K562 (cell line): Measurements from ENCODE around the gene TMEM120B. TPM values are rescaled to one million over a fixed set of nuclear protein-coding genes. Genes with fewer than 3 reads are reported as not detected.
A peak's percentile ranks its signal among the peaks of the same experiment; 100 is the strongest.

Experiments used
- ASH1L ChIP-seq: fragments of 450-650 bp; IDR thresholded peaks from 2 replicates; pipeline ENCODE4 v1.6.1; 2018; ENCODE audit warnings: borderline replicate concordance, mild to moderate bottlenecking, low read depth; ENCODE audit not compliant: partially characterized antibody
- BRD4 ChIP-seq: fragments of 200-600 bp; sonication (generic); IDR thresholded peaks from 2 replicates; pipeline ENCODE4 v1.6.1; 2017; ENCODE audit warnings: inconsistent platforms
- CHCHD3 ChIP-seq: fragments of 250-450 bp; sonication (Bioruptor Pico); IDR thresholded peaks from 2 replicates; pipeline ENCODE4 v2.1.2; 2022; ENCODE audit warnings: mild to moderate bottlenecking
- DMBX1 ChIP-seq: fragments of 250-450 bp; sonication (Bioruptor Pico); IDR thresholded peaks from 2 replicates; pipeline ENCODE4 v1.8.0; 2022; ENCODE audit warnings: inconsistent platforms, mild to moderate bottlenecking, moderate library complexity, borderline replicate concordance
- E2F1 ChIP-seq: sonication (generic); formaldehyde crosslinking; IDR thresholded peaks from 2 replicates; pipeline ENCODE4 v1.8.1; 2023; ENCODE audit warnings: mild to moderate bottlenecking, missing genetic modification reagents, moderate library complexity
- ELF1 ChIP-seq: fragments of 200-800 bp; sonication (Bioruptor generic); IDR thresholded peaks from 2 replicates; pipeline ENCODE4 v1.6.1; 2016; ENCODE audit warnings: missing genetic modification characterization, missing compliant biosample characterization
- ETV1 ChIP-seq: fragments of 450-650 bp; conservative IDR thresholded peaks from 2 replicates; pipeline ENCODE4 v1.6.1; 2016; ENCODE audit warnings: missing genetic modification characterization, control low read depth, low read depth, missing compliant biosample characterization
- EZH2 ChIP-seq: IDR thresholded peaks from 2 replicates; pipeline ENCODE4 v1.6.1; 2012; ENCODE audit warnings: low read depth, mild to moderate bottlenecking, inconsistent platforms, low read length, borderline replicate concordance
- FOXA1 ChIP-seq: fragments of 450-650 bp; IDR thresholded peaks from 2 replicates; pipeline ENCODE4 v1.6.1; 2016; ENCODE audit warnings: mild to moderate bottlenecking, borderline replicate concordance
- FOXJ2 ChIP-seq: fragments of 200-800 bp; sonication (Bioruptor generic); IDR thresholded peaks from 2 replicates; pipeline ENCODE4 v1.6.1; 2016; ENCODE audit warnings: missing genetic modification characterization, missing compliant biosample characterization
- FOXK1 ChIP-seq: sonication (generic); formaldehyde crosslinking; IDR thresholded peaks from 2 replicates; pipeline ENCODE4 v1.8.0; 2022; ENCODE audit warnings: missing genetic modification reagents, mild to moderate bottlenecking, borderline replicate concordance
- FOXM1 ChIP-seq, 2 experiments: fragments of 450-650 bp in 1 of 2; sonication (generic) in 1 of 2; formaldehyde crosslinking in 1 of 2; IDR thresholded peaks; 2 replicates each; pipeline versions ENCODE4 v1.6.1 to v1.9.0; 2017 to 2022; ENCODE audit warnings: low read depth in 2 of 2, mild to moderate bottlenecking in 2 of 2, missing genetic modification reagents in 1 of 2, moderate library complexity in 1 of 2
- HMG20A ChIP-seq: fragments of 450-650 bp; formaldehyde crosslinking; conservative IDR thresholded peaks from 2 replicates; pipeline ENCODE4 v1.4.0; 2020; ENCODE audit warnings: mild to moderate bottlenecking, mixed read lengths
- KDM1A ChIP-seq, 2 experiments: fragments of 450-650 bp; IDR thresholded peaks; 2 replicates each; pipeline ENCODE4 v1.6.1; 2016; ENCODE audit warnings: mild to moderate bottlenecking in 2 of 2
- KLF16 ChIP-seq: IDR thresholded peaks from 2 replicates; pipeline ENCODE4 v1.6.1; 2016; ENCODE audit warnings: antibody characterized with exemption
- MYBL2 ChIP-seq, 2 experiments: fragments of 450-650 bp in 1 of 2; sonication (generic) in 1 of 2; formaldehyde crosslinking in 1 of 2; IDR thresholded peaks; 2 replicates each; pipeline versions ENCODE4 v1.6.1 to v1.8.1; 2017 to 2022; ENCODE audit warnings: borderline replicate concordance in 1 of 2, inconsistent platforms in 1 of 2, low read depth in 1 of 2, mild to moderate bottlenecking in 1 of 2, missing genetic modification reagents in 1 of 2, moderate library complexity in 1 of 2
- NFE2 ChIP-seq: IDR thresholded peaks from 2 replicates; pipeline ENCODE4 v1.6.1; 2014; ENCODE audit warnings: antibody characterized with exemption, low read depth
- POLR2H ChIP-seq: IDR thresholded peaks from 2 replicates; pipeline ENCODE4 v1.6.1; 2016; ENCODE audit warnings: missing genetic modification characterization, low read depth, mild to moderate bottlenecking, control low read depth, missing compliant biosample characterization, moderate library complexity
- POU5F1 ChIP-seq: fragments of 150-350 bp; IDR thresholded peaks from 2 replicates; pipeline ENCODE4 v1.6.1; 2014; ENCODE audit warnings: borderline replicate concordance, low read length, low read depth, mild to moderate bottlenecking; ENCODE audit not compliant: partially characterized antibody
- SIN3A ChIP-seq, 2 experiments: fragments of 150-350 bp in 1 of 2; IDR thresholded peaks; 2 replicates each; pipeline ENCODE4 v1.6.1; 2011 to 2016; ENCODE audit warnings: borderline replicate concordance in 2 of 2, low read depth in 2 of 2, low read length in 2 of 2, mild to moderate bottlenecking in 2 of 2, moderate library complexity in 2 of 2; ENCODE audit not compliant: control insufficient read depth in 1 of 2
- SNRNP70 ChIP-seq: fragments of 200-400 bp; formaldehyde crosslinking; optimal IDR thresholded peaks from 2 replicates; pipeline ENCODE3; 2017; ENCODE audit warnings: low read depth, low read length
- SREBF1 ChIP-seq: fragments of 150-350 bp; IDR thresholded peaks from 2 replicates; pipeline ENCODE4 v1.6.1; 2014; ENCODE audit warnings: antibody characterized with exemption, low read depth, low read length, borderline replicate concordance
- TAF7 ChIP-seq: fragments of 450-650 bp; IDR thresholded peaks from 2 replicates; pipeline ENCODE4 v1.6.1; 2016; ENCODE audit warnings: missing genetic modification characterization, missing compliant biosample characterization
- USF2 ChIP-seq: sonication (generic); formaldehyde crosslinking; IDR thresholded peaks from 2 replicates; pipeline ENCODE4 v1.5.0; 2020; ENCODE audit warnings: missing genetic modification reagents
- WHSC1 ChIP-seq: IDR thresholded peaks from one replicate; pipeline ENCODE4 v1.6.1; 2012; ENCODE audit warnings: low read length, control low read depth, inconsistent platforms
- ZFX ChIP-seq: sonication (generic); formaldehyde crosslinking; IDR thresholded peaks from 2 replicates; pipeline ENCODE4 v1.8.0; 2022; ENCODE audit warnings: mild to moderate bottlenecking, missing genetic modification reagents, moderate library complexity
- ZNF197 ChIP-seq: fragments of 200-800 bp; sonication (Bioruptor generic); IDR thresholded peaks from 2 replicates; pipeline ENCODE4 v1.6.1; 2016; ENCODE audit warnings: low read depth, missing genetic modification characterization, missing compliant biosample characterization
- ZNF695 ChIP-seq: fragments of 450-650 bp; formaldehyde crosslinking; IDR thresholded peaks from 2 replicates; pipeline ENCODE4 v1.4.0; 2020; ENCODE audit warnings: mild to moderate bottlenecking, moderate library complexity
- polyA plus RNA-seq, 8 experiments: library from polyadenylated mRNA; depleted of rRNA in 4 of 8; stranded (reverse) in 5 of 8; unstranded in 3 of 8; fragments of >200 nt; fragmentation: Nextera tagmentation in 2 of 8; fragmentation: Illumina TruSeq in 1 of 8; extraction: Ambion mirVana in 2 of 8; extraction: Trizol in 1 of 8; gene quantifications; 2 replicates each; pipeline versions ENCODE4 v1.2.1 to v1.2.3, GENCODE V29; 2011 to 2014; ENCODE audit warnings: inconsistent platforms in 1 of 8, missing spikeins in 1 of 8
- total RNA-seq, 7 experiments: library from RNA; depleted of rRNA in 6 of 7; stranded (reverse); fragments of >200 nt in 6 of 7; fragmentation: Illumina TruSeq in 2 of 7; extraction: Trizol in 2 of 7; gene quantifications; 2 replicates each; pipeline versions ENCODE4 v1.2.1 to v1.2.3, GENCODE V29; 2011 to 2021; ENCODE audit warnings: low replicate concordance in 1 of 7

The TMEM120B gene
- total and polyA plus RNA-seq, 9 of the 15 experiments (the other 6 are each of a cell fraction or from before 2014, with no cell fraction given), result 1.7 to 18.6 (median 7.4) TPM

DNA sequence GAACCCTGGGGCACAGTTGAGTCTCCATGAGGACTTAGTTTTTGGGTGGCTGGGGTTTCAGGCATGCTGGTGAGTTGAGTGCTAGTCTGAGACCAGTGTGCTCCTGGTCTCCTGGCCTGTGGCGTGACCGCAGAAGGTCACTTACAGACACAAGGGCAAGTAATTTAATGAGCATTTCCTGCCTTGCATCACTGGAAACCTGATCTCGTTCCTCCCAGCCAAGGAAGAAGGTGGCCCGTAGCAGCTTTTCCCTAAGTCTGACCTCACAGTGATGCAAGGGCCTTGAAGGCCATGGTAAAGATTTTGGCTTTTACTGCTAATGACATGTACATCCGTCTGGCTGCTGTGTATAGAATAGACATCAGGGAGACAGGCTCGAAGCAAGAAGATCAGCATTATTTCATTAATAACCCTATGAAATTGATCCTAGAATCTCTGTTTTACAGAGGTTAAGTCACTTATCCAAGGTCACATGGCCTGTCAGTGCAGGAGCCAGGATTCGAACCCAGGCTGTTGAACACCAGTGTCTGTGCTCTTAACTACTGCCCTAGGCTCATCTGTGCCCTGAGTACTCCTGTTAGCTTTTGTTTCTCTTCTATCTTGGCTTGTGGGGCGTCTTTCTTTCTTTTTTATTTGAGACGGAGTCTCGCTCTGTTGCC lies 4.6 kb downstream of the TMEM120B start (continued):
- TF ChIP-seq ELF1 (tag) (peak; percentile 72; the same call in 1 of the 2 replicates), ZNF695 (no peak), EZH2 (no peak), SREBF1 (no peak), CHCHD3 (no peak), POU5F1 (no peak), ETV1 (tag) (peak; percentile 74; the same call in 1 of the 2 replicates), ASH1L (no peak), NFE2 (no peak), SIN3A (IDR thresholded peaks at IDR 0.05; ENCODE audit: borderline replicate concordance in 2 of 2, control insufficient read depth in 1 of 2, low read depth in 2 of 2, low read length in 2 of 2) (no peak), ZNF197 (CRISPR knock-in tag) (no peak), FOXA1 (no peak), DMBX1 (CRISPR knock-in tag) (peak; percentile 38; the same call in 1 of the 2 replicates), POLR2H (tag) (no peak), MYBL2 (IDR thresholded peaks at IDR 0.05; ENCODE audit: low read depth) (no peak), MYBL2 (CRISPR knock-in tag; IDR thresholded peaks at IDR 0.05; ENCODE audit: borderline replicate concordance) (no peak), FOXJ2 (tag) (no peak), KDM1A (IDR thresholded peaks at IDR 0.05) (no peak; a peak in 1 of 4 replicates), TAF7 (tag) (no peak), USF2 (CRISPR knock-in tag) (peak; percentile 51; the same call in 1 of the 2 replicates), WHSC1 (no peak), BRD4 (no peak), KLF16 (no peak), E2F1 (CRISPR knock-in tag) (no peak), ZFX (no peak), FOXK1 (CRISPR knock-in tag) (no peak), SNRNP70 (no peak), FOXM1 (IDR thresholded peaks at IDR 0.05; ENCODE audit: low read depth) (no peak), FOXM1 (CRISPR knock-in tag; IDR thresholded peaks at IDR 0.05; ENCODE audit: low read depth) (no peak), HMG20A (CRISPR knock-in tag) (no peak)
